ENCODE data around the gene SLC6A17.

Gene SLC6A17

GRCh38 chr1:110223127-110223526, 72.8 kb downstream of the SLC6A17 start:
- ATAC-seq (ENCODE audit: low read depth): no peak

GRCh38 chr1:110223581-110223980, 73.3 kb downstream of the SLC6A17 start:
- no peak for ATAC-seq (ENCODE audit: low read depth)

More at GRCh38 chr1:110223127-110223526, 72.8 kb downstream of the SLC6A17 start:
- Histone ChIP-seq H3K4me1 (ENCODE audit: insufficient read depth, poor library complexity, severe bottlenecking) (no peaks in the 10 kb centered on the region), H3K27me3 (ENCODE audit: insufficient read depth, poor library complexity, severe bottlenecking) (no peaks in the 10 kb centered on the region), H3K27ac (ENCODE audit: poor library complexity, severe bottlenecking) (no peak overlapping the region), H3K9me3 (ENCODE audit: severe bottlenecking) (no peaks in the 10 kb centered on the region), H3K4me3 (ENCODE audit: severe bottlenecking) (no peak overlapping the region), H3K36me3 (ENCODE audit: low read depth) (no peaks in the 10 kb centered on the region)
- TF ChIP-seq CTCF (IDR thresholded peaks at IDR 0.05; ENCODE audit: poor library complexity, severe bottlenecking): no peak
- no peak for DNase-seq (ENCODE audit: low spot score)

DNA sequence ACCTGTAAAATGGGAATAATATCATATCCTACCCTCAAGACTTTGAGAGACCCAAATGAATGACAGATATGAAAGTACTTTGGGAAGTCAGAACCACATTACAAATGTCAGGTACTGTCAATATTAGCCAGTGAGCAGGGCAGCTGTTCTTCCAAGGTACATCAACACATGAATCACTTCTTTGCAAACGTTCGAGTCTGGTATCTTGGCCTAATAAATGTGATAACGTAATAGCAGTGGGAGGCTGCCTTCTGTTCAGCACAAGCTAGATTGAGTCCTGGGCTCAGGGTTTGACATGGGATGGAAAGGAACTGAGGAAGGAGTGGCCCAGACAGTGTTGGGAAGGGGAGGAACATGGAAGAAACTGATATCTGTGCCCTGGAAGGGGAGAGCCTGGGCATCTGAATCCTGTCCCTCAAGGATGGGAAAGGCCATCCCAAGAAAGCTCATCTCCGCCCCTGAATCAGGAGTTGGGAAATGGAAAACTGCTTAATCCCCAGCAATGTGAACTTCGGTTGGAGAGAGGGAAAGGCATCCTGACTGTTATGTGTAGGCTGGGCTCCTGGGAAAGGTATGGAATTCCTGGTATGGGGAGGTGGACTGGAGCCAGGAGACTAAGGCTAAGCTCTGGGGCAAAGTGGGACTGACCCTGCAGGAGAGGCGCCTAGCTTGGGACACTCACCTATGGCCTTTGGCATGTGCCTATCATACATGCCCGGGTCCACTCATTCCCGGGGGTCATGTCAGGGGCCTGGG, 74.1 kb downstream of the SLC6A17 start:
- Histone ChIP-seq H3K36me3 (ENCODE audit: low read depth) (no peaks in the 10 kb centered on the region), H3K27me3 (ENCODE audit: insufficient read depth, poor library complexity, severe bottlenecking) (no peaks in the 10 kb centered on the region), H3K4me1 (ENCODE audit: insufficient read depth, poor library complexity, severe bottlenecking) (peaks cover 4% of the 10 kb centered on the region), H3K27ac (ENCODE audit: poor library complexity, severe bottlenecking) (no peak overlapping the region), H3K4me3 (ENCODE audit: severe bottlenecking) (no peak overlapping the region), H3K9me3 (ENCODE audit: severe bottlenecking) (no peaks in the 10 kb centered on the region)
- DNase-seq (ENCODE audit: low spot score) (no peak), ATAC-seq (ENCODE audit: low read depth) (no peak; the same call in 2 of the 3 replicates)
- TF ChIP-seq CTCF (IDR thresholded peaks at IDR 0.05; ENCODE audit: poor library complexity, severe bottlenecking): no peak

More at GRCh38 chr1:110223581-110223980, 73.3 kb downstream of the SLC6A17 start:
- Histone ChIP-seq H3K9me3 (ENCODE audit: severe bottlenecking) (no peaks in the 10 kb centered on the region), H3K27ac (ENCODE audit: poor library complexity, severe bottlenecking) (no peak overlapping the region), H3K4me1 (ENCODE audit: insufficient read depth, poor library complexity, severe bottlenecking) (no peaks in the 10 kb centered on the region), H3K36me3 (ENCODE audit: low read depth) (no peaks in the 10 kb centered on the region), H3K27me3 (ENCODE audit: insufficient read depth, poor library complexity, severe bottlenecking) (no peaks in the 10 kb centered on the region), H3K4me3 (ENCODE audit: severe bottlenecking) (no peak overlapping the region)
- no peak for DNase-seq (ENCODE audit: low spot score)
- no peak for TF ChIP-seq CTCF (IDR thresholded peaks at IDR 0.05; ENCODE audit: poor library complexity, severe bottlenecking)

GRCh38 chr1:110225212-110225611, 74.9 kb downstream of the SLC6A17 start:
- Histone ChIP-seq H3K36me3 (ENCODE audit: low read depth) (no peaks in the 10 kb centered on the region), H3K9me3 (ENCODE audit: severe bottlenecking) (no peaks in the 10 kb centered on the region), H3K27me3 (ENCODE audit: insufficient read depth, poor library complexity, severe bottlenecking) (no peaks in the 10 kb centered on the region), H3K4me1 (ENCODE audit: insufficient read depth, poor library complexity, severe bottlenecking) (peaks cover 12% of the 10 kb centered on the region), H3K4me3 (ENCODE audit: severe bottlenecking) (no peak overlapping the region), H3K27ac (ENCODE audit: poor library complexity, severe bottlenecking) (no peak overlapping the region)
- no peak for TF ChIP-seq CTCF (IDR thresholded peaks at IDR 0.05; ENCODE audit: poor library complexity, severe bottlenecking)
- DNase-seq (ENCODE audit: low spot score) (no peak), ATAC-seq (ENCODE audit: low read depth) (no peak)

- DNase-seq (ENCODE audit: low spot score): no peak
- no peaks in the 10 kb centered on the region for H3K27me3 ChIP-seq (ENCODE audit: insufficient read depth, poor library complexity, severe bottlenecking)
- H3K4me3 ChIP-seq (ENCODE audit: severe bottlenecking): no peak overlapping the region
- no peak for ATAC-seq (ENCODE audit: low read depth)
- no peaks in the 10 kb centered on the region for H3K9me3 ChIP-seq (ENCODE audit: severe bottlenecking)
- H3K27ac ChIP-seq (ENCODE audit: poor library complexity, severe bottlenecking): no peak overlapping the region
- H3K36me3 ChIP-seq (ENCODE audit: low read depth): no peaks in the 10 kb centered on the region
- TF ChIP-seq CTCF (IDR thresholded peaks at IDR 0.05; ENCODE audit: poor library complexity, severe bottlenecking): no peak
- H3K4me1 ChIP-seq (ENCODE audit: insufficient read depth, poor library complexity, severe bottlenecking): peaks cover 13% of the 10 kb centered on the region
Measured at GRCh38 chr1:110225756-110226404, 75.6 kb downstream of the SLC6A17 start.

Measured in RWPE2 (cell line).